SK-N-SH (cell line): ENCODE data around the gene INTS6.

ENCODE experiments used
- CTCF ChIP-seq: fragments of 200-600 bp; sonication (generic); IDR thresholded peaks from 2 replicates; pipeline ENCODE4 v1.6.1; 2017; ENCODE audit warnings: antibody characterized with exemption, mild to moderate bottlenecking, moderate library complexity
- ELF1 ChIP-seq: IDR thresholded peaks from 2 replicates; pipeline ENCODE4 v1.4.0; 2012
- EZH2phosphoT487 ChIP-seq: fragments of 200-600 bp; sonication (generic); IDR thresholded peaks from 2 replicates; pipeline ENCODE4 v1.6.1; 2017; ENCODE audit warnings: low read depth, mixed run types, mild to moderate bottlenecking, antibody characterized with exemption, moderate library complexity, borderline replicate concordance
- JUND ChIP-seq: IDR thresholded peaks from 2 replicates; pipeline ENCODE4 v1.4.0; 2012
- SIN3A ChIP-seq: IDR thresholded peaks from 2 replicates; pipeline ENCODE4 v1.6.1; 2012; ENCODE audit warnings: low read depth, mild to moderate bottlenecking, low read length, moderate library complexity, borderline replicate concordance
- TF ChIP-seq, protein P1 (sequence below): IDR thresholded peaks from 2 replicates; pipeline ENCODE4 v1.4.0; 2012; ENCODE audit warnings: low read depth

- TF ChIP-seq ELF1 (no peak), CTCF (no peak), EZH2phosphoT487 (no peak), SIN3A (no peak), JUND (no peak)
- TF ChIP-seq, protein P1, sequence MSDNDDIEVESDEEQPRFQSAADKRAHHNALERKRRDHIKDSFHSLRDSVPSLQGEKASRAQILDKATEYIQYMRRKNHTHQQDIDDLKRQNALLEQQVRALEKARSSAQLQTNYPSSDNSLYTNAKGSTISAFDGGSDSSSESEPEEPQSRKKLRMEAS, result no peak
Measured at GRCh38 chr13:51333421-51333820, 119.4 kb downstream of the INTS6 start.
